HepG2 (cell line): ENCODE results near the gene GOLGB1. TPM values are rescaled to one million over a fixed set of nuclear protein-coding genes. Genes with fewer than 3 reads are reported as not detected.

Source experiments
- ATAC-seq: fragments of 200-7000 bp; cut with Tn5 transposase; 3 replicates; pipeline ENCODE4 v1.9.1; 2020; ENCODE audit warnings: mild to moderate bottlenecking, moderate library complexity
- BruUV-seq: library from RNA; stranded (reverse); fragments of 400-500 nt; replicated peaks from 2 replicates; lab custom pipeline; 2021; lab: Mats Ljungman, UMichigan
- CTCF ChIA-PET: fragments of 300-600 bp; formaldehyde crosslinking; extraction: SDS; loops from one replicate; lab custom pipeline; 2021; ENCODE audit warnings: low total read pairs, inconsistent platforms, low intra/inter-chr PET ratio; lab: Yijun Ruan, JAX
- POLR2A ChIA-PET: fragments of 350-600 bp; sonication (Branson Sonifier 250); formaldehyde crosslinking; loops from one replicate; lab custom pipeline; 2020; ENCODE audit warnings: antibody characterized with exemption, inconsistent platforms; lab: Yijun Ruan, JAX
- DNase-seq: peaks from one replicate; pipeline ENCODE4 v3.0.0-alpha.2; 2015; ENCODE audit warnings: low spot score
- FAIRE-seq: peaks from 3 replicates; lab custom pipeline; 2011; peaks lifted over from hg19 to GRCh38; lab: Jason Lieb, UNC
- H2AFZ ChIP-seq: one replicate; pipeline ENCODE4 v1.6.1; 2011; ENCODE audit warnings: low read length, inconsistent platforms
- H3K27ac ChIP-seq: fragments of 300-600 bp; 3 replicates; pipeline ENCODE4 v1.8.0; 2011; ENCODE audit warnings: mixed run types, mild to moderate bottlenecking, mixed read lengths, low read length, inconsistent platforms; ENCODE audit not compliant: insufficient read depth; ENCODE audit errors: extremely low read length
- H3K27me3 ChIP-seq, 2 experiments: fragments of 200-600 bp in 1 of 2; 2 replicates in 1 of 2; 3 replicates in 1 of 2; pipeline versions ENCODE4 v1.6.0 to v1.8.0; 2011; ENCODE audit warnings: low read length in 2 of 2, mild to moderate bottlenecking in 2 of 2, moderate library complexity in 2 of 2, inconsistent platforms in 1 of 2; ENCODE audit not compliant: insufficient read depth in 2 of 2, control insufficient read depth in 1 of 2
- H3K36me3 ChIP-seq, 2 experiments: fragments of 200-600 bp in 1 of 2; replicated peaks in 1 of 2; 2 replicates in 1 of 2; 3 replicates in 1 of 2; pipeline versions ENCODE4 v1.5.1 to v1.8.0; 2011; ENCODE audit warnings: low read length in 2 of 2, inconsistent platforms in 1 of 2; ENCODE audit not compliant: insufficient read depth in 2 of 2, control insufficient read depth in 1 of 2
- H3K4me1 ChIP-seq: 2 replicates; pipeline ENCODE4 v1.5.1; 2012; ENCODE audit warnings: low read length, inconsistent platforms; ENCODE audit not compliant: insufficient read depth
- H3K4me2 ChIP-seq: 2 replicates; pipeline ENCODE4 v1.6.0; 2011; ENCODE audit warnings: low read depth, low read length, inconsistent platforms
- H3K4me3 ChIP-seq, 3 experiments: fragments of 200-600 bp in 1 of 3; sonication (generic), shearing (Covaris generic) in 1 of 3; replicated peaks in 1 of 3; 2 replicates each; pipeline ENCODE4 v1.5.1; 2011 to 2016; ENCODE audit warnings: low read length in 3 of 3, inconsistent platforms in 2 of 3, low read depth in 2 of 3, mild to moderate bottlenecking in 2 of 3, control low read depth in 1 of 3, mixed read lengths in 1 of 3; ENCODE audit not compliant: insufficient read depth in 1 of 3
- H3K79me2 ChIP-seq: one replicate; pipeline ENCODE4 v1.6.1; 2011; ENCODE audit warnings: low read length, inconsistent platforms; ENCODE audit not compliant: insufficient read depth
- H3K9ac ChIP-seq: 2 replicates; pipeline ENCODE4 v1.6.0; 2011; ENCODE audit warnings: mild to moderate bottlenecking, low read depth, low read length, inconsistent platforms; ENCODE audit not compliant: insufficient read depth
- H3K9me3 ChIP-seq: 2 replicates; pipeline ENCODE4 v1.5.1; 2012; ENCODE audit warnings: mild to moderate bottlenecking, low read length
- H4K20me1 ChIP-seq: 2 replicates; pipeline ENCODE4 v1.6.0; 2011; ENCODE audit warnings: inconsistent platforms, mild to moderate bottlenecking, low read length, moderate library complexity; ENCODE audit not compliant: insufficient read depth
- CEBPB ChIP-seq: IDR thresholded peaks from 2 replicates; pipeline ENCODE4 v1.6.1; 2011; ENCODE audit warnings: low read depth, low read length, improper control_type of control experiment, borderline replicate concordance
- CEBPG ChIP-seq: IDR thresholded peaks from 2 replicates; pipeline ENCODE4 v1.6.1; 2016
- ZNF121 ChIP-seq: sonication (generic); formaldehyde crosslinking; IDR thresholded peaks from 2 replicates; pipeline ENCODE4 v1.5.0; 2020; ENCODE audit warnings: mild to moderate bottlenecking, missing genetic modification reagents
- WGBS: methylation state at CpG from one replicate; pipeline ENCODE4 v1.1.6; 2017; ENCODE audit warnings: low lambda C conversion rate; 5-methylcytosine and 5-hydroxymethylcytosine counted together
- in situ Hi-C: cut with HindIII; loops from 2 replicates; pipeline ENCODE4 v1.10.0; 2017; ENCODE audit warnings: low pct_unique_long_range_greater_than_20kb; ENCODE audit not compliant: extremely low pct_ligation_motif_present
- intact Hi-C: fragments of 100-400 bp; cut with micrococcal nuclease; formaldehyde crosslinking; loops from one replicate; pipeline ENCODE4 v1.10.0; 2022; ENCODE audit not compliant: unreplicated experiment
- polyA plus RNA-seq, 8 experiments: library from polyadenylated mRNA; depleted of rRNA in 3 of 8; stranded (reverse) in 7 of 8; unstranded in 1 of 8; fragments of >200 nt; fragmentation: Illumina TruSeq in 4 of 8; extraction: Trizol in 4 of 8; gene quantifications; 2 replicates each; pipeline versions ENCODE4 v1.2.1 to v1.2.3, GENCODE V29; 2011 to 2016; ENCODE audit warnings: low read depth in 4 of 8, missing spikeins in 1 of 8, mixed read lengths in 1 of 8; ENCODE audit not compliant: insufficient read depth in 1 of 8
- total RNA-seq, 5 experiments: library from RNA; depleted of rRNA; stranded (reverse); fragments of >200 nt; fragmentation: Illumina TruSeq; extraction: Trizol; gene quantifications; 2 replicates each; pipeline ENCODE4 v1.2.3, GENCODE V29; 2016; ENCODE audit warnings: low read depth in 1 of 5
- TF ChIP-seq, protein P1 (sequence below): sonication (generic); formaldehyde crosslinking; conservative IDR thresholded peaks from 2 replicates; pipeline ENCODE4 v1.4.0; 2020; ENCODE audit warnings: missing genetic modification reagents
- TF ChIP-seq, protein P2 (sequence below): sonication (generic); formaldehyde crosslinking; IDR thresholded peaks from 2 replicates; pipeline ENCODE4 v1.9.0; 2021; ENCODE audit warnings: missing genetic modification reagents, mild to moderate bottlenecking, borderline replicate concordance
- TF ChIP-seq, protein P3 (sequence below): sonication (generic); formaldehyde crosslinking; IDR thresholded peaks from 2 replicates; pipeline ENCODE4 v1.5.1; 2020; ENCODE audit warnings: mild to moderate bottlenecking, missing genetic modification reagents

Gene GOLGB1
- total and polyA plus RNA-seq, 2 of the 13 experiments (the other 11 are each of a cell fraction or from before 2014, with no cell fraction given) = 13.1 to 39.5 TPM

DNA sequence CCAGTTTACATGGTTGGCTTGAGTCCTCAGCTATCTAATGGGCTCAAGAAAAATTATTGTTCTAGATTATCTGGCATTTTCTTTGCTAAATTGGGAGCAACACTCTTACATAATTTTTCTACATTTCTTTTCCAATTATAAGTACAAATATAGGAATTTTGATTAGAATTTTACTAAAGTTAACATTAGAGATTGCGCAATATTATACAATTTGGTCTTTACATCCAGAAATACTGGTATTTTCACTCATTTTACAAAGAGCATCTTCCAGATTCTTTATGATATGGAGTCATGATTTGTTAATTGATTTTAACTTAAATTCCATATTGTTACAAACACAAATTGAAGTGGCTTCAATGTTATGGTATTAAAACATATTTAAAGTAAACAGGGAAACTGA is 19.7 kb upstream of the GOLGB1 start:
- peaks cover 2 to 12% of the 10 kb centered on the region in 2 experiments; a peak in 4 of 5 replicates for H3K36me3 ChIP-seq
- in situ Hi-C loops = no loop called here
- WGBS = 95% methylated on average over 1 of the region's 1 CpG
- ATAC-seq = no peak
- POLR2A ChIA-PET = no interaction called here
- TF ChIP-seq, protein P1, sequence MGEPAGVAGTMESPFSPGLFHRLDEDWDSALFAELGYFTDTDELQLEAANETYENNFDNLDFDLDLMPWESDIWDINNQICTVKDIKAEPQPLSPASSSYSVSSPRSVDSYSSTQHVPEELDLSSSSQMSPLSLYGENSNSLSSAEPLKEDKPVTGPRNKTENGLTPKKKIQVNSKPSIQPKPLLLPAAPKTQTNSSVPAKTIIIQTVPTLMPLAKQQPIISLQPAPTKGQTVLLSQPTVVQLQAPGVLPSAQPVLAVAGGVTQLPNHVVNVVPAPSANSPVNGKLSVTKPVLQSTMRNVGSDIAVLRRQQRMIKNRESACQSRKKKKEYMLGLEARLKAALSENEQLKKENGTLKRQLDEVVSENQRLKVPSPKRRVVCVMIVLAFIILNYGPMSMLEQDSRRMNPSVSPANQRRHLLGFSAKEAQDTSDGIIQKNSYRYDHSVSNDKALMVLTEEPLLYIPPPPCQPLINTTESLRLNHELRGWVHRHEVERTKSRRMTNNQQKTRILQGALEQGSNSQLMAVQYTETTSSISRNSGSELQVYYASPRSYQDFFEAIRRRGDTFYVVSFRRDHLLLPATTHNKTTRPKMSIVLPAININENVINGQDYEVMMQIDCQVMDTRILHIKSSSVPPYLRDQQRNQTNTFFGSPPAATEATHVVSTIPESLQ (CRISPR knock-in tag) = no peak
- TF ChIP-seq CEBPG (peak; percentile 55), CEBPB (peak; percentile 89)
- TF ChIP-seq, all 625 proteins: peak for 2
- H4K20me1 ChIP-seq = no peaks in the 10 kb centered on the region
- no peaks in the 10 kb centered on the region for H3K4me1 ChIP-seq
- no peaks in the 10 kb centered on the region for H3K79me2 ChIP-seq
- H3K4me2 ChIP-seq = no peak overlapping the region
- no peak overlapping the region for H3K4me3 ChIP-seq
- no peak overlapping the region for H2AFZ ChIP-seq
- CTCF ChIA-PET = no interaction called here
- DNase-seq (no peak), FAIRE-seq (no peak)
- BruUV-seq = no TSS peak
- no peak overlapping the region for H3K27ac ChIP-seq
- no peak overlapping the region for H3K9ac ChIP-seq
- no peaks in the 10 kb centered on the region for H3K27me3 ChIP-seq
- H3K9me3 ChIP-seq = no peaks in the 10 kb centered on the region
- intact Hi-C loops = no loop called here

DNA sequence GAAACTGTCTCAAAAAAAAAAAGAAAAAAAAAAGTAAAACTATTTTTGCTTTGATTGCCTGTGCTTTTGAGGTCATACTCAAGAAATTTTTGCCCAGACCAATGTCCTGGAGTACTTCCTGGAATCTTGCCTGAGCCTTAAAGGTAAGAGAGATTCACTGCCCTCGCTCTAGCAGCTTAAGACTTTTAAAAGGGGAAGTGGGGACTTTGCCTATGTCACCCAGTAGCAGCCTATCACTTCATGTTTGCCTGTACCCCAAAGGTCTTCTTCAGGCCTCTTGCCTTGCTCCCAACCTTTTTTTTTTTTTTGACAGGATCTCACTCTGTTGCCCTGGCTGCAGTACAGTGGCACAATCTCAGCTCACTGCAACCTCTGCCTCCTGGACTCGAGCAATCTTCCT is 18.9 kb upstream of the GOLGB1 start:
- intact Hi-C loops = no loop called here
- POLR2A ChIA-PET = no interaction called here

More for the DNA sequence above, 18.9 kb upstream of the GOLGB1 start:
- Histone ChIP-seq H3K27ac (no peak overlapping the region), H3K9me3 (no peaks in the 10 kb centered on the region), H2AFZ (no peak overlapping the region), H3K4me3 (no peak overlapping the region), H3K4me2 (no peak overlapping the region), H3K36me3 (peaks cover 2 to 12% of the 10 kb centered on the region in 2 experiments; a peak in 4 of 5 replicates), H3K4me1 (no peaks in the 10 kb centered on the region), H3K9ac (no peak overlapping the region), H3K27me3 (no peaks in the 10 kb centered on the region), H4K20me1 (no peaks in the 10 kb centered on the region)
- ATAC-seq (no peak), DNase-seq (no peak)
- no TSS peak for BruUV-seq
- CTCF ChIA-PET = no interaction called here
- 67% methylated on average over 2 of the region's 2 CpGs for WGBS
- TF ChIP-seq, protein P2, sequence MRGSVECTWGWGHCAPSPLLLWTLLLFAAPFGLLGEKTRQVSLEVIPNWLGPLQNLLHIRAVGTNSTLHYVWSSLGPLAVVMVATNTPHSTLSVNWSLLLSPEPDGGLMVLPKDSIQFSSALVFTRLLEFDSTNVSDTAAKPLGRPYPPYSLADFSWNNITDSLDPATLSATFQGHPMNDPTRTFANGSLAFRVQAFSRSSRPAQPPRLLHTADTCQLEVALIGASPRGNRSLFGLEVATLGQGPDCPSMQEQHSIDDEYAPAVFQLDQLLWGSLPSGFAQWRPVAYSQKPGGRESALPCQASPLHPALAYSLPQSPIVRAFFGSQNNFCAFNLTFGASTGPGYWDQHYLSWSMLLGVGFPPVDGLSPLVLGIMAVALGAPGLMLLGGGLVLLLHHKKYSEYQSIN (CRISPR knock-in tag) = no peak
- TF ChIP-seq, protein P3, sequence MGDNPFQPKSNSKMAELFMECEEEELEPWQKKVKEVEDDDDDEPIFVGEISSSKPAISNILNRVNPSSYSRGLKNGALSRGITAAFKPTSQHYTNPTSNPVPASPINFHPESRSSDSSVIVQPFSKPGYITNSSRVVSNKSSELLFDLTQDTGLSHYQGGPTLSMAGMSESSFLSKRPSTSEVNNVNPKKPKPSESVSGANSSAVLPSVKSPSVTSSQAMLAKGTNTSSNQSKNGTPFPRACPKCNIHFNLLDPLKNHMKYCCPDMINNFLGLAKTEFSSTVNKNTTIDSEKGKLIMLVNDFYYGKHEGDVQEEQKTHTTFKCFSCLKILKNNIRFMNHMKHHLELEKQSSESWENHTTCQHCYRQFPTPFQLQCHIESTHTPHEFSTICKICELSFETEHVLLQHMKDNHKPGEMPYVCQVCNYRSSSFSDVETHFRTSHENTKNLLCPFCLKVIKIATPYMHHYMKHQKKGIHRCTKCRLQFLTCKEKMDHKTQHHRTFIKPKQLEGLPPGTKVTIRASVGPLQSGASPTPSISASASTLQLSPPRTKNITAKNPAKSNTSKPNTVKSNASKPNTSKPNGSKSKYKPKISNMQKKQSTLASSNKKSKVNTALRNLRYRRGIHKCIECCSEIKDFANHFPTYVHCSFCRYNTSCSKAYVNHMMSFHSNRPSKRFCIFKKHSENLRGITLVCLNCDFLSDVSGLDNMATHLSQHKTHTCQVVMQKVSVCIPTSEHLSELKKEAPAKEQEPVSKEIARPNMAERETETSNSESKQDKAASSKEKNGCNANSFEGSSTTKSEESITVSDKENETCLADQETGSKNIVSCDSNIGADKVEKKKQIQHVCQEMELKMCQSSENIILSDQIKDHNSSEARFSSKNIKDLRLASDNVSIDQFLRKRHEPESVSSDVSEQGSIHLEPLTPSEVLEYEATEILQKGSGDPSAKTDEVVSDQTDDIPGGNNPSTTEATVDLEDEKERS (CRISPR knock-in tag) = no peak
- TF ChIP-seq ZNF121 (CRISPR knock-in tag) = peak; percentile 10; the same call in 1 of the 2 replicates
- TF ChIP-seq, all 625 proteins: peak for 1
- H3K79me2 ChIP-seq = no peaks in the 10 kb centered on the region
- in situ Hi-C loops = no loop called here
- FAIRE-seq = no peak
